ENCODE measurements around the gene CERKL. TPM values are rescaled to one million over a fixed set of nuclear protein-coding genes. Genes with fewer than 3 reads are reported as not detected.

The CERKL gene
- total RNA-seq, 4 donors from 2014 or later = not detected

DNA sequence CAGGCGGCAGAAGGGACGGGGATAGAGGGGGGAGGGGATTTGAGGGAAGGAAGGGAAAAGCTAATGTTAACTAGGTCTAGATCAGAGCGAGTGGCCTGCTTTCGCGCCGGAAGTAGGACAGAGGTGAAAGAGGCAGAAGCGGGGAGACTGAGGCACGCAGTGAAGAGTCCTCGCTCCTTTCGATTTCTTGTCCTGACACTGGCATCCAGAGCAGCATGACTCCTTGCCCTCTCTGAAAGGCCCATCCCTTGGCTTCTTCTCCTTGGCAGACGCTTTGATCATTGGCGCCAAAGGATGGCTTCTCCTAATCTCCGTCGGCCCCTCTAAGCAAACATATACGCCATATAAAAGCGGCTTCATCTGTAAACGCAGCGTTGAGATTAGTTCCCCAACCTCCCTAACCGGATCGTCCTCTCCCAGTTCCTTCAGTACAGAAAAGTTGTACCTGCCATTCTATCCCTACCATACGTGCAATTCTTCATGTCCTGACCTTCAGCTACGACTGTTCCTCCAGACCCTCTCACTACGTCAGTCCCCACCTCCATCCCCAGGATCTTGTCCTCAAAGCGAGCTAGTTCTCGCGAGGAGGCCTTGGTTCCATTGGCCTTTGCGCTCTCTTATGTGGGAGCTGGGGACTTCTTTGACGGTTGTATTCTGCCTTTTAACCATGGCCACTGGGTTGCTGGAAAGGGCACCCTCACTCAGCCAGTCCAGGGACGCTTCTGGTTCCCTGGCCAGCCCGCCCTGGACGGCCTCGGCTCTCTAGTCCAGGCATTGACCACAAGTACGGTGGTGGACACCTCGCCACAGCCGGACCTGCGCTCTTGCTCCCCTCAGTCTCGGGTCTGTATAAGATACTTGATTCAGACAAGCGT, 24.3 kb upstream of the CERKL start:
- no peak for TF ChIP-seq CTCF (IDR thresholded peaks at IDR 0.05)
- DNase-seq (ENCODE audit: low spot score) = no peak
- no peak for ATAC-seq (ENCODE audit: low FRiP score)

DNA sequence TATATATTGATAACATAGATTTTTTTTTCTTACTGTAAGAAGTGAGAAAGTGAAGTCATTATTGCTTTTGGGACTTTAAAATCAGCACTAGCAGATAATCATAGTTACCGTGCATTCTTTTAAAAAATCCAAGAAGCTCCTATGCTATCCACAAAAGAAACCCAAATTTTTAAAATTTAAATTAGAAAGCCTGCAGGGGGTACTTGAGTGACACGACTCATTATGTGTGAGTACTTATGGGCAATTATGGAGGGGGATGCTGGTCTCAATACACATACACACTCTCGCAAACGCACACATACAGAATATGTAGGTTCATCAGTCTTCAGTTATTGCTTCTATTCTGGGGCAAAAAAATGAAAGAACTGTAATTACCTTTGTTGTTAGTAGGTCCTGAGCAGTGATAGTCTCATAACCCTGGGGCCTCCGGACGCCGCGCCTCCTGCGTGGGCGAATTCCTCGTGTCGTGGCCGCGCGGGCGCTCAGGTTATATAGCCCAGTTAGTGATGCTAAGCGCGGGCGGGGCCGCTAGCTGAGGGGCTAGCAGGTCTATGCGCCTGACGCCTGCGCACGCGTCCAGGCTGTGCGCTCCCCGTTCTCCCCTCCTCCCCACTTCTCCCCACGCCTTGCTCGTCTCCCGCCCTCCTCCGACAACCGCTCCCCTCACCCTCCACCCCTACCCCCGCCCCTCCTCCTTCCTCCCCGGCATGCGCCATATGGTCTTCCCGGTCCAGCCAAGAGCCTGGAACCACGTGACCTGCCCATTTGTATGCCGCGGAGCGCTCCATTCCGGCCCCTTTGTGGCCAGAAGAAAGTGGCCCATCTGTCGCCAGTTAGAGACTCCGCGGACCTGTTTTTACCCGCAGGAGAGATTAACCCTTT, 23.4 kb upstream of the CERKL start, which contains the start of gene NEUROD1:
Gene NEUROD1 (minus strand): TSS at position 463 of the 882 bp plus-strand sequence. CDS start 1,657 bp downstream, outside the sequence.
- no peak for TF ChIP-seq CTCF (IDR thresholded peaks at IDR 0.05)
- DNase-seq (ENCODE audit: low spot score) (no peak), ATAC-seq (ENCODE audit: low FRiP score) (no peak)

DNA sequence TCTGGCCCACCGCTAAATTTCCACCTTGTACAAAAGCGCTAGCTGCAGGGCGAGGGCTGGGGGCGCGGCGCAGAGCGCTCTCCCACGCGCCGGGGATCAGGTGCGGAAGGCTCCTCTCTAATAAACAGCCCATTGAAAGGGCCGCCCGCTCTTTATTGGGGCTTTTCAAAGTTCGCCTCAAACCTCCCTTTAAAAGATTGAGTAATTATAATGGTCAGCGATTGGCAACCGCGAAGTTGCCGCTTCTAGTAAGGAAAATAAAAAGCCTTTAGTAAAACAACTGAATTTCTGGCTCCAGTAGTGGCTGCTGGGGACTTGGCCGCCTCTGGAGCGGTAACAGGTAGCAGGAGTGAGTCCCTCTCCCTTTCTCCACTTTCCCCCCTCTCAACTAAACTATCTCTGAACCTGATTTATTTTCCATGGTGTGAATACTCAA, 22.7 kb upstream of the CERKL start:
- DNase-seq (ENCODE audit: low spot score) (no peak), ATAC-seq (ENCODE audit: low FRiP score) (no peak)
- TF ChIP-seq CTCF (IDR thresholded peaks at IDR 0.05) = no peak

- DNase-seq (ENCODE audit: low spot score) = no peak
- no peak for TF ChIP-seq CTCF (IDR thresholded peaks at IDR 0.05)
- no peak for ATAC-seq (ENCODE audit: low FRiP score)
Observed at GRCh38 chr2:181678861-181679543, 22.1 kb upstream of the CERKL start.

- no peak for DNase-seq (ENCODE audit: low spot score)
- TF ChIP-seq CTCF (IDR thresholded peaks at IDR 0.05) = no peak
- ATAC-seq (ENCODE audit: low FRiP score) = no peak
Observed at GRCh38 chr2:181677912-181678586, 21.1 kb upstream of the CERKL start.

- DNase-seq (ENCODE audit: low spot score) (no peak), ATAC-seq (ENCODE audit: low FRiP score) (no peak)
- no peak for TF ChIP-seq CTCF (IDR thresholded peaks at IDR 0.05)
Observed at GRCh38 chr2:181675254-181675653, 18.3 kb upstream of the CERKL start.

Data from omental fat pad (tissue), 4 donors.